SJSA1 (cell line): ENCODE results near the gene TMTC1. TPM values are rescaled to one million over a fixed set of nuclear protein-coding genes. Genes with fewer than 3 reads are reported as not detected.
"Not testable (repeated sequence)": the region's sequence is repeated elsewhere in the genome, so short reads cannot be mapped to it uniquely, and the experiment has no call there.

Source experiments
- DNase-seq, 2 experiments: peaks; one replicate each; pipeline ENCODE4 v3.0.0-alpha.2; 2015 to 2020; ENCODE audit warnings: low spot score in 2 of 2, low read depth in 1 of 2
- H3K27ac ChIP-seq: fragments of 250-450 bp; sonication (Bioruptor Pico); 2 replicates; pipeline ENCODE4 v1.5.1; 2020; ENCODE audit warnings: mild to moderate bottlenecking, moderate library complexity
- H3K27me3 ChIP-seq: fragments of 250-450 bp; sonication (Bioruptor Pico); replicated peaks from 2 replicates; pipeline ENCODE4 v1.5.1; 2020; ENCODE audit warnings: mild to moderate bottlenecking, moderate library complexity
- H3K36me3 ChIP-seq: fragments of 250-450 bp; sonication (Bioruptor Pico); 2 replicates; pipeline ENCODE4 v1.5.1; 2020; ENCODE audit warnings: mild to moderate bottlenecking
- H3K4me1 ChIP-seq: fragments of 250-450 bp; sonication (Bioruptor Pico); replicated peaks from 2 replicates; pipeline ENCODE4 v1.6.1; 2021; ENCODE audit warnings: mild to moderate bottlenecking
- H3K4me3 ChIP-seq: fragments of 250-450 bp; sonication (Bioruptor Pico); 2 replicates; pipeline ENCODE4 v1.5.1; 2020; ENCODE audit warnings: mild to moderate bottlenecking
- H3K9me3 ChIP-seq: fragments of 250-450 bp; sonication (Bioruptor Pico); replicated peaks from 2 replicates; pipeline ENCODE4 v1.5.1; 2020; ENCODE audit warnings: mild to moderate bottlenecking
- total RNA-seq: library from RNA; depleted of rRNA; stranded (reverse); fragments of >200 nt; shearing (Covaris generic); gene quantifications from 2 replicates; pipeline ENCODE4 v1.2.3, GENCODE V29; 2014

TMTC1 gene
- total RNA-seq, 1 experiment from 2014 or later: 0.21 TPM

GRCh38 chr12:29563071-29563470, 220.7 kb downstream of the TMTC1 start:
- no peak overlapping the region for H3K27ac ChIP-seq

GRCh38 chr12:29562110-29562804, 221.5 kb downstream of the TMTC1 start:
- no peak overlapping the region for H3K4me3 ChIP-seq
- no peaks in the 10 kb centered on the region; the same call in 1 of the 2 replicates for H3K27me3 ChIP-seq
- no peaks in the 10 kb centered on the region for H3K9me3 ChIP-seq
- H3K36me3 ChIP-seq: no peaks in the 10 kb centered on the region
- peak in 1 of 2 experiments; percentile 37 for DNase-seq
- H3K27ac ChIP-seq: peak overlapping the region; percentile 14; the same call in 1 of the 2 replicates
- peaks cover 36% of the 10 kb centered on the region for H3K4me1 ChIP-seq

More at GRCh38 chr12:29563071-29563470, 220.7 kb downstream of the TMTC1 start:
- Histone ChIP-seq H3K27me3 (peaks cover 7% of the 10 kb centered on the region; the same call in 1 of the 2 replicates), H3K4me1 (peaks cover 36% of the 10 kb centered on the region), H3K4me3 (no peak overlapping the region), H3K36me3 (no peaks in the 10 kb centered on the region), H3K9me3 (no peaks in the 10 kb centered on the region)
- DNase-seq: no peak

GRCh38 chr12:29561664-29562071, 222.1 kb downstream of the TMTC1 start:
- Histone ChIP-seq H3K9me3 (no peaks in the 10 kb centered on the region), H3K4me1 (peaks cover 32% of the 10 kb centered on the region), H3K27ac (peak overlapping the region; percentile 14; the same call in 1 of the 2 replicates), H3K36me3 (no peaks in the 10 kb centered on the region), H3K4me3 (no peak overlapping the region), H3K27me3 (no peaks in the 10 kb centered on the region; the same call in 1 of the 2 replicates)
- peak in 1 of 2 experiments; percentile 40 for DNase-seq

GRCh38 chr12:29559198-29559597, 224.5 kb downstream of the TMTC1 start:
- Histone ChIP-seq H3K9me3 (no peaks in the 10 kb centered on the region), H3K4me3 (no peak overlapping the region), H3K27me3 (peaks cover 5% of the 10 kb centered on the region; the same call in 1 of the 2 replicates), H3K4me1 (peaks cover 19% of the 10 kb centered on the region), H3K27ac (no peak overlapping the region), H3K36me3 (no peaks in the 10 kb centered on the region)
- DNase-seq: no peak

- peaks cover 2% of the 10 kb centered on the region for H3K4me1 ChIP-seq
- peaks cover 13% of the 10 kb centered on the region; the same call in 1 of the 2 replicates for H3K27me3 ChIP-seq
- no peaks in the 10 kb centered on the region for H3K9me3 ChIP-seq
- DNase-seq: no peak
- no peak overlapping the region for H3K4me3 ChIP-seq
- H3K27ac ChIP-seq: no peak overlapping the region
- no peaks in the 10 kb centered on the region for H3K36me3 ChIP-seq
Measured at GRCh38 chr12:29556363-29556762, 227.4 kb downstream of the TMTC1 start.

- H3K36me3 ChIP-seq, H3K4me1 ChIP-seq, H3K9me3 ChIP-seq, H3K27ac ChIP-seq, DNase-seq, H3K4me3 ChIP-seq: not testable (repeated sequence)
- peaks cover 13% of the 10 kb centered on the region; the same call in 1 of the 2 replicates for H3K27me3 ChIP-seq
Measured at GRCh38 chr12:29555451-29555850, 228.3 kb downstream of the TMTC1 start.

GRCh38 chr12:29552994-29553748, 230.6 kb downstream of the TMTC1 start:
- Histone ChIP-seq H3K27me3 (peaks cover 16% of the 10 kb centered on the region), H3K27ac (no peak overlapping the region), H3K4me1 (no peaks in the 10 kb centered on the region; the same call in 1 of the 2 replicates), H3K4me3 (no peak overlapping the region), H3K9me3 (no peaks in the 10 kb centered on the region), H3K36me3 (no peaks in the 10 kb centered on the region)
- no peak for DNase-seq

GRCh38 chr12:29552324-29552927, 231.3 kb downstream of the TMTC1 start:
- no peaks in the 10 kb centered on the region for H3K36me3 ChIP-seq
- peaks cover 16% of the 10 kb centered on the region for H3K27me3 ChIP-seq
- DNase-seq: peak; percentile 22 to 62
- no peaks in the 10 kb centered on the region for H3K9me3 ChIP-seq
- peaks cover 6% of the 10 kb centered on the region for H3K4me1 ChIP-seq
- H3K4me3 ChIP-seq: no peak overlapping the region
- no peak overlapping the region for H3K27ac ChIP-seq

- Histone ChIP-seq H3K4me1 (peaks cover 12% of the 10 kb centered on the region), H3K27me3 (peaks cover 16% of the 10 kb centered on the region), H3K4me3 (no peak overlapping the region), H3K27ac (no peak overlapping the region), H3K9me3 (no peaks in the 10 kb centered on the region), H3K36me3 (no peaks in the 10 kb centered on the region)
- no peak for DNase-seq
Measured at GRCh38 chr12:29551812-29552211, 231.9 kb downstream of the TMTC1 start.

- H3K9me3 ChIP-seq: no peaks in the 10 kb centered on the region; the same call in 1 of the 2 replicates
- no peaks in the 10 kb centered on the region for H3K36me3 ChIP-seq
- H3K4me1 ChIP-seq: peaks cover 23% of the 10 kb centered on the region
- DNase-seq: no peak
- no peak overlapping the region for H3K4me3 ChIP-seq
- peaks cover 6% of the 10 kb centered on the region for H3K27me3 ChIP-seq
- H3K27ac ChIP-seq: no peak overlapping the region
Measured at GRCh38 chr12:29547864-29548263, 235.9 kb downstream of the TMTC1 start.

- no peak overlapping the region for H3K27ac ChIP-seq
- no peak overlapping the region for H3K4me3 ChIP-seq
- H3K27me3 ChIP-seq: peaks cover 3% of the 10 kb centered on the region; the same call in 1 of the 2 replicates
- H3K9me3 ChIP-seq: no peaks in the 10 kb centered on the region; the same call in 1 of the 2 replicates
- peaks cover 23% of the 10 kb centered on the region for H3K4me1 ChIP-seq
- DNase-seq: peak in 1 of 2 experiments; percentile 50
- no peaks in the 10 kb centered on the region for H3K36me3 ChIP-seq
Measured at GRCh38 chr12:29547151-29547632, 236.6 kb downstream of the TMTC1 start.

- Histone ChIP-seq H3K9me3 (no peaks in the 10 kb centered on the region; the same call in 1 of the 2 replicates), H3K4me3 (no peak overlapping the region), H3K27ac (no peak overlapping the region), H3K27me3 (peaks cover 3% of the 10 kb centered on the region; the same call in 1 of the 2 replicates), H3K4me1 (peaks cover 23% of the 10 kb centered on the region), H3K36me3 (no peaks in the 10 kb centered on the region)
- no peak for DNase-seq
Measured at GRCh38 chr12:29546000-29546399, 237.7 kb downstream of the TMTC1 start.

GRCh38 chr12:29545102-29545467, 238.7 kb downstream of the TMTC1 start:
- Histone ChIP-seq H3K4me3 (no peak overlapping the region), H3K4me1 (peaks cover 23% of the 10 kb centered on the region), H3K9me3 (no peaks in the 10 kb centered on the region; the same call in 1 of the 2 replicates), H3K27ac (no peak overlapping the region), H3K27me3 (peaks cover 3% of the 10 kb centered on the region; the same call in 1 of the 2 replicates), H3K36me3 (no peaks in the 10 kb centered on the region)
- DNase-seq: no peak
